Activated CD8-positive, alpha-beta memory T cell treated with anti-CD3 and anti-CD28 coated beads for 4 hours (primary cell): ENCODE data around the gene GORASP1.
"Not testable (repeated sequence)": the region's sequence is repeated elsewhere in the genome, so short reads cannot be mapped to it uniquely, and the experiment has no call there.

Experiments
- DNase-seq, 2 donors: peaks; one replicate each; pipeline ENCODE4 v3.0.0-alpha.2; 2020; ENCODE audit warnings: low read depth in 2 of 2

GORASP1 gene

GRCh38 chr3:39065197-39065596 is 42.2 kb downstream of the GORASP1 start:
- DNase-seq: no peak

- DNase-seq: no peak
These were observed 42.8 kb downstream of the GORASP1 start for GRCh38 chr3:39064646-39065045.

GRCh38 chr3:39063143-39063542 is 44.3 kb downstream of the GORASP1 start:
- DNase-seq: no peak

- DNase-seq: no peak
These were observed 45.2 kb downstream of the GORASP1 start for GRCh38 chr3:39062180-39062579.

GRCh38 chr3:39061228-39061627 is 46.2 kb downstream of the GORASP1 start:
- not testable (repeated sequence) for DNase-seq

GRCh38 chr3:39056151-39056550 is 51.3 kb downstream of the GORASP1 start:
- DNase-seq: no peak

GRCh38 chr3:39053696-39054095 is 53.7 kb downstream of the GORASP1 start:
- no peak for DNase-seq

GRCh38 chr3:39052583-39052982 is 54.8 kb downstream of the GORASP1 start:
- no peak for DNase-seq

GRCh38 chr3:39051649-39052561 is 55.5 kb downstream of the GORASP1 start, which contains the start of the genes SCN11A and WDR48:
Gene SCN11A (minus strand): TSS chr3:39051944. CDS start chr3:38950362, 101,582 bp downstream.
Gene WDR48 (plus strand): TSS chr3:39052016. CDS start chr3:39052026, 10 bp downstream.
- DNase-seq: peak; percentile 84 to 92

- no peak for DNase-seq
These were observed 57.4 kb downstream of the GORASP1 start for GRCh38 chr3:39050029-39050428.
